GM18873 (cell line): Measurements from ENCODE around the gene MMP21.

Experiments used
- ATAC-seq: cut with Tn5 transposase; IDR thresholded peaks from one replicate; pipeline ENCODE4 v1.9.1; 2021; ENCODE audit warnings: mild to moderate bottlenecking, moderate library complexity, moderate number of reproducible peaks; ENCODE audit not compliant: unreplicated experiment, low FRiP score

The MMP21 gene

GRCh38 chr10:125768219-125768855 lies 7.3 kb downstream of the MMP21 start:
- ATAC-seq, result no peak

DNA sequence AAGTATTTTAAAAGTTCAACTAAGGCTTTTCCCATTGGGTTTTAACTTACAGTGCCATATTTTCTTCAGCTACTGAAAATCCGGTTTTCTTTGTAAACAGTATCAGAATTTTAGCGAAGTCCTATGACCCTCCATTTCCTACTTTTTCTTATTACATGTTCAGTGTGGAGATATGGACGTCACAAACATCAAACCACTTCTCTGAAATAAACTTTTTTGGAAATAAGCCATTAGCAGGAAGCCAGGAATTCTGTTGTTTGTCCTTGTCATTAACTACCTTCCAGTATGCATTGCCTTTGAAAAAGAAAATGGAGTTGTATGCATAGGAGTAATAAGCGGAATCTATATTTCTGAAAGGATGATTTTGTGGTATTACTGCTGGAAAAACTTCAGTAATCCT lies 9.1 kb downstream of the MMP21 start:
- no peak for ATAC-seq

DNA sequence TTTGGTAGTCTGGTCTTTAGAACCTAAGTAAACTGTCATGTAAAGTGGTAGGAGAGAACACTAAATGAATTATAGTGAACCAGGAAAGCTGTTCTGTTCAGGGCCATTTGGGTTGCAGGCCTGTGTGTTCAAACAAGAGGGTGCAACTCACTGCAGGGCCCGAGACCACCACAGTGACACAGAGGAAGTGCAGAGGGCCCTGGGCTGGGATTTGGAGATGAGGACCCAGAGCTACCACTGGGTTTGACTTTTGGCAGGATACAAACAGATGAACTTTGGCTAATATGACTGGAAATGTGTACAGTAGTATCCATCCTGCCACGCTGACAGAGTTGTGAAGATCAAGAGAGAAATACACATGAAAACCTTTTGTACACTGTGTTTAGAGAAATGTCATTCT lies 9.8 kb downstream of the MMP21 start:
- no peak for ATAC-seq

DNA sequence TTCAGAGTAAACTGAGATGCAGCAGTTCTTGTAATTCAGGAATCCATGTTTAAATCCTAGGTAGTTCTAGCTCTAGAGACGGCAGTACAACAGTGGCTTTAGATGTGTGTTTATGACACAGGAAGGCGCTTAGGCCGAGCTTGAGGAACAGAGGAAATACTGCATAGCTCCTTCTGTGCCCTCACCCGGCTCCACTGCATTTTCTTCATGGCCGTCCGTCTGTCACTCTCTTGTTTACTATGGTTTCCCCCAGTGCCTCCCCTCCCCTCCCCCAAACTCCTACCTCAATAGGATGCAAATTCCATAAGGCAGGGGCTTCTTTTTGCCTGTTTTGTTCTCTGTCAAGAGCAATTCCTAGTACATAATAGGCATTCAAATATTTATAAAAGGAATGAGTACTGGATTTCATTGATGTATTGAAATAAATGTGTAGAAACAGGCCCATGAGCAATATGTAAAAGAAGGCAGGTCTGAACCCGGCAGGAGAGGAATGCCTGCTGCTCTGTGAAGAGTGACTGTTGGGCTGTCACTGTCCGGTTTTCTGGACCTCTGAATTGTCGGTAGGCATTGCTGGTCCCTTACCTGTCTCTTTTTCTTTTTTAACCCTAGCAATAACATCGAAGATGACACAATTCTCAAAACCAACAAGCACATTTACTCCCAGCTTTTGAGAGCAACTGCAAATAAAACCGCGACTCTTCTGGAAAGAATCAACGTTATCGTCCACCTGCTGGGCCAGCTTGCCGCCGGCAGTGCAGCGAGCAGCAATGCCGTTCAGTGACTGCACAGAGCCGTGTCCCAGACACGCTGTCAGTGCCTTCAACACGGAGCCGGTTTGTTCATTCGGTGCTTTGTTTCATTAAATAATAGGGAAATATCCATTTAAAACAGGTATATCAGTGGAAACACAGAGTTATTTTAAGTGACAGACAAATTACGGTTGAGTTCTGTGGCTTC lies 12.7 kb downstream of the MMP21 start:
- ATAC-seq, result no peak

DNA sequence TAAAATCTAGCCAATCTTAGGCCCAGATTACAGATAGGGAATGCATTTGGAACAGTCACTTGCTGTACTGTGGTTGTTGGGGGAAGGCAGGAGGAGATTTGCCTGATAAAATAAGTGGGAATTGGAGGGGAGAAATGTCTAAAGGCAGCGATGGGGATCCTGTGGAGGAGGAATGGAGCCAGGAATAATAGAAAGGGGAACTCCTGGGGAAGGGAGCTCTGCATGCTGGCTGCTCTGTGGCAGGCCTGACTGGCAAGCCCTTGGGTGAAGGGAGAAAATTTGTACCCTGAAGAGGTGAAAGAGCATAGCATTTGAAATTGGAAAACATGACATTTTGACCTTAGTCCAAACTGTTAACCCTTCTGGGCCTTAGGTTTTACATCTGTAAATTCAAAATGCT lies 13.7 kb downstream of the MMP21 start:
- no peak for ATAC-seq

DNA sequence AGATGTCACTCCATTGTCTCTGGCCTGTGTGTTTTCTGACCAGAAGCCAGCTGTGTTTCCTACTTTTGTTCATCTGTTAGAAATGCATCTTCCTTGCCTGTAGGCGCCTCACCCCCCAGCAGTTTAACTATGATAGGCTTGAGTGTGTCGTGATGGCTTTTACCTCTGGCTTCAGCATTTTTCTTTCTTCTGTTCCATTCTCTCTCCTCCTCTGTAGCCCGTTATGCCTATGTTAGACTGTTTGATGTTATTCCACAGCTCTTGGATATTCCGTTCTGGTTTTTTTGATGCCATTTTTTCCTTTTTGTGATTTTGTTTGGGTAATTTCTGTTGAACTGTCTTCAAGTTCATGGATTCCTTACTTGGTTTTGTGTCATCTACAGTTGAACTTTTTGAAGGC lies 17.9 kb downstream of the MMP21 start:
- no peak for ATAC-seq

- ATAC-seq, result no peak
Observed at GRCh38 chr10:125756853-125757487, 18.7 kb downstream of the MMP21 start.

GRCh38 chr10:125756196-125756595 lies 19.4 kb downstream of the MMP21 start:
- ATAC-seq, result no peak

DNA sequence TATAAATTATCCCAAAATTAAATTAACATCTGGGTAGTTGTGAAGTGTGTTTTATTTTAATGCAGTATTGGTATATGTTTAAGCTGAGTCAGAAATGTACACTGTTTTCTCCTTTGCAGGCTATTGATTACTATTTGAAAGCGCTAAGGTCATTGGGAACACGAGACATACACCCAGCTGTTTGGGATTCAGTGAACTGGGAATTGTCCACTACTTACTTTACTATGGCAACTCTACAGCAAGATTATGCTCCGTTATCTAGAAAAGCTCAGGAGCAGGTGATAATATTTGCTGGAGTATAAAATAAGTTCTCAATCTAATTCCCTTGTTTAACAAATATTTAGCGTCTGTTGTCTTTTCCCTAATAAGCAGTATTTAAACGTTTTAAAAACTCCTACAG lies 28.2 kb downstream of the MMP21 start:
- ATAC-seq, result no peak

DNA sequence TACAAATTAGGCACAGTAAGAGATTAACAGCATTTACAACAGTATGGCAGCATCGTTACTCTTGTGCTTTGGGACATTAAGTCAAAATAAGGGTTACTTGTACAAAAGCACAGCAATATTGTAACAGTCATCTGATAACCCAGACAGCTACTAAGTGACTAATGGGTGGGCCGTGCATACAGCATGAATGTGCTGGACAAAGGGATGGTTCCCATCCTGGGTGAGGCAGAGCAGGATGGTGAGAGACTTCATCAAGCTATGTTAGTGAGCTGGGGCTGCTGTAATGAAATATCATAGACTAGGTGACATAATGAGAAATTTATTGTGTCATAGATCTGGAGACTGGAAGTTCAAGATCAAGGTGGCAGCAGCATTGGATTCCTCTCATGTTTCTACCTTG lies 30.7 kb downstream of the MMP21 start:
- no peak for ATAC-seq

DNA sequence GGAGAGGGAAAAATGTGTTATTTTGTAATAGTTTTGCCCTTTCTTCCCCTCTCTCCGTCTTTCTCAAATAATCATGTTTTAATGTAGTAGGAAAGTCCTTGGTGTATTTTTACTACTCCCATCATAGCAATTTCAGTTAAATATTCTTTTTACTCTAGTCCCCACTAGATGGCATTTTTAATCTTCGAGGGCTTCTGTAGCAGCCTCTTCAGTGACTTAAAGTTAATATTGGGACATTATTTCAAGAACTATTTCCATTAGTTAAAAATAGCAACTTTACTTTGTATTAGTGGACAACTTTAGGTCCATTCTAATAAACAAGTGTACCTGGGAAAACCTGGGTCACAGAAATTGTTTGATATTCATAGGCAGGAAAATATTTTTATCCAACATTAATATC lies 33.2 kb downstream of the MMP21 start:
- ATAC-seq, result no peak

DNA sequence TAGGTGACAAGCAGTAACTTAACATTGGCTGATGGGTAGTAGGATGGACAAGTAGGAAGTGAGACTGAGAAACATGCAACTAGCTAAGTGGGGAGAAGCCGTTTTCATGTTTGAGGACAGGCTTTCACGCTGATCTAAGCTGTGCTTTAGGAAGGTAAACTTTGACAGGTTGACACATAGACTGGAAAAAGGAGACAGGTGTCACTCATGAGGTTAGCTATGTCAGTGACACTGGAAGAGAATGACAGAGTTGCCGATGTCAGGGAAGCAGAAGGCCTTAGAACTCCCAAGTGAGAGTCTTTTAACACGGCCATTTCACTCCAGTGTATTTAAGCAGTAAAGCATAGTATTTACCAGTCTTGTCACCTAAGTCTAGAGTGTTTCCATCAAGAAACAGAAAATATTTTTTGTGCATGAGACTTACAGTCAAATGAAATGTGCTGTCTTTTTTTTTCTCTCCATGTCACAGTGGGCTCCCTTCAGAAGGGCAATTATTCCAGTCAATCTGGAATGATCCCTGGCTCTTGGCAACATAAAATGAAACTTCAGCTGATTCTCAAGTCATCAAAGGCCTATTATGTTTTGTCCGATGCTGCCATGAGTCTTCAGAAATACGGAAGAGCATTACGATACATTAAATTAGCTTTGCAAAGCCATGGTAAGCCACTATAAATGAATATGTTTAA lies 35.5 kb downstream of the MMP21 start:
- no peak for ATAC-seq

DNA sequence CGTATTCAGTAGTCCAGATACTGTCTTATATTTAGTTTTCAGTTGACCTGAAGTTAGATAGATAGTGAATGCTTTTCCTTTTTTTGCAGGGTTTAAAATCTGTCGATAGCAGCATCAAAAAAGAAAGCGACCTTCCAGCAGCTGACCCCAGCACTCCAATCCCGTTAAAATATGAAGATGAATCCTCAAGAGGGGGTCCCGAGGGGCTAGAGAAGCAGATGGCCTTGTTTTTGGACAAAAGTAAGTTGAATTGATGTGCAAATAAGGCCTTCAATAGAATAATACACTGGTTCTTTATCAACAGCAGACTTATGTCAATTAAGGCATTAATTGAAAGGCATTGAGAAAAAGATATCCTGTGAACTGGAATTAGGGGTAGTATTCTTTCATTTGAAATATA lies 37.4 kb downstream of the MMP21 start:
- ATAC-seq, result no peak

DNA sequence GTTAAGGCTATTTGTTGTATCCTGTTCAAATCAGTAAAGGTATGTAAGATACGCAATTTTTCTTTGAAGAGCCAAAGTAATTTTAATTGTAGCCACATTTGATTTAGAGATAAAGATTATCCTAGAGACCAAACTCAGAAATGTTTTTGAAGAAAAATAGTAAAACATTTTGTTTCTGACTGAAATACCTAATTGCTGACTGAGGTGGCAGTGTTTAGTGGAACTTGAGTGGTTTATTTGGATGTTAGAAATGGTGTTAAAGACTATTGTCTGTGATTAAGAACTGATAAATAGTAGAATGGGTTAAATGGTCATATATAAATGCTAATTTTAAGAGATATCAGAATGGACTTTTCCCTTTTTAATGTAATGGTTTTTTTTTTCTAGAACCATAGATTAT lies 40.8 kb downstream of the MMP21 start:
- ATAC-seq, result no peak

DNA sequence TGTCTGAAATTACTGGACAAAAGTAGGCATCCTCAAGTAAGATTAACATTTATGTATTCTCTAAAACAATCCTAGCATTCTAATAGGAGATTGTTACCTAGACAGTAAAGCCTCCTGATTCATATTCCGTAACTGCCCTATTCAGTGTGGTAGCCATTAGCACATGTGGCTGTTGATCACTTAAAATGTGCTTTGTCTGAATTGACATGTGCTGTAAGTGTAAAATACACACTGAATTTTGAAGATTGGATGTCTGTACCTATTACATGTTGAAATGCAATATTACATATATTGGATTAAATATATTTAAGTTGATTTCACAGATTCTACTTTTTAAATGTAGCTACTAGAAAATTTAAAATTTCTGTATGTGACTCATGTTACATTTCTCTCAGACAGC lies 41.5 kb downstream of the MMP21 start:
- no peak for ATAC-seq

GRCh38 chr10:125727436-125727835 lies 48.2 kb downstream of the MMP21 start:
- ATAC-seq, result no peak

DNA sequence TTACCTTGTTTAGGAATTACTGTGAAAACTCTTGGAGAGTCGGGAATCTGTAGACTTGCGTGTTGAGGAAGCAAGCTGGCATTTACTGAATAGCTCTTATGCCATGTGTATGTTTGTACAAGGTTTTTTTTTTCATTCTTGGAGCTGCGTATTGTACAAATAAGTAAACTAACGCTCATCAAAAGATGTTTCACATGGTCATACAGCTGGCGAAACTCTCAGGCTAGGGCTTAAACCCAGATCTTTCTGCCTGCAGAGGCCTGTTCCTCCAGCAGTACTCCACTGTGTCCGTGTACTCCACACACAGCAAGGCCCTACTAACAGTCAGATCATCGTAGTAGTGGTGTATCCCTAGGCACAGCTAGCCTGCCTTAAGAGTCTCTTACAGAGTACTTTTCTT lies 48.7 kb downstream of the MMP21 start:
- no peak for ATAC-seq

DNA sequence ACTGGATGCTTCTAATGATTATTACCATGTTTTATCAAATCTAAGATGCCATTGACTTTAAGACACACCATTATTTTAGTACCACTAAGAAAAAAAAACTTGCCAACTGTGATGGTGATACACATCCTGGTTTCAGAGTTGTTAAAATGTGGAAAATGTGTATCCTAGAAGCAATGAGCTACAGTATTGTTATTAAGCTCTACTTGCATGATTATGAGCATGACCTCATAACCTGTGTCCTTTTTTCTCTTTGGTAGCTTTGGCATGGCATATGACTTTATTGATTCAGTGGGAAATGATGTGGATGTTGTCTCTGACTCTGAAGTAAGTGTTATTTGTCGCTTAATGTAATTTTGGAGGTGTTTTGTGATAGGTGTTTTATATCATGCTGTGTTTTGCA lies 52.8 kb downstream of the MMP21 start:
- no peak for ATAC-seq

DNA sequence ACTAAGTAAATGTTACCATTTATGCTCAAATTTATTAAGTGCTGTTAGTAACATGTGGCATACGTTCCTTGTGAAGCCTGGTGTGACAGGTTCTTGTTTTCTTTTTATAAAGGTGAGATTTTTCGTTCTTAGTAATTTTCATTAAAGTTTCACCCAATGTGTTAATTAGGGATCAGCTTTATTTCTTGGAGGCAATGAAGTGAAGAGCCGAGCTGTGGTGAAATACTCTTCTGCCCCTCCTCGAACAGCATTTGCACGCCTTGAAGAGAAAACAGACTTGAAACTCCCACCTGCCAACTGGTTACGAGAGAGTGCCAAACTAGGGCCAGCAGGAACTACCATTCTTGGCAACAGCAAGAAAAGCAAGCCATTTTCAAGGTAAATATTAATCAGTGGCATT lies 54.6 kb downstream of the MMP21 start:
- peak; percentile 42 for ATAC-seq

DNA sequence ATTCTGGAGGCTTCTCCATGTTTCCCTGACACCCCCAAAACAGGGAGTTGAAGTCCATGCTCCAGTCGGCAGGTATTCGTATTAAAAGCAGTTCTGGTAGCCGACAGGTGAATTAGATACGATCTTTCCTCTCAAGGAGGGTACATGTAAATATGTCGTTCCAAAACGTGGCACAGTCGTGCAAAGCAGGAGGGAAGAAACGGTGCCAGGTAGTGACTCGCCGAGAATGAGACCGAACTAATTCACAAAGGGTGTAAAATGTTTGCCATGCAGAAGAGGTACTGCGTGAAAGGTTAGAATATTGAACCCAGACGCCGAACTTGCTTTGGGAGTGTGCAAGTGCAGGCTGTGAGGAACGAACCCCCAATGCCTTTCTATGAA lies 55.6 kb downstream of the MMP21 start:
- no peak for ATAC-seq
